NCI-H2107 treated with DMSO at 0.1 percent for 48 hours (cell line): Measurements from ENCODE around the gene NKAIN4.
A peak's percentile ranks its signal among the peaks of the same experiment; 100 is the strongest.

Experiments
- DNase-seq: peaks from one replicate; lab custom pipeline; 2025; ENCODE audit not compliant: unreplicated experiment; lab: John Stamatoyannopoulos, UW

The NKAIN4 gene

DNA sequence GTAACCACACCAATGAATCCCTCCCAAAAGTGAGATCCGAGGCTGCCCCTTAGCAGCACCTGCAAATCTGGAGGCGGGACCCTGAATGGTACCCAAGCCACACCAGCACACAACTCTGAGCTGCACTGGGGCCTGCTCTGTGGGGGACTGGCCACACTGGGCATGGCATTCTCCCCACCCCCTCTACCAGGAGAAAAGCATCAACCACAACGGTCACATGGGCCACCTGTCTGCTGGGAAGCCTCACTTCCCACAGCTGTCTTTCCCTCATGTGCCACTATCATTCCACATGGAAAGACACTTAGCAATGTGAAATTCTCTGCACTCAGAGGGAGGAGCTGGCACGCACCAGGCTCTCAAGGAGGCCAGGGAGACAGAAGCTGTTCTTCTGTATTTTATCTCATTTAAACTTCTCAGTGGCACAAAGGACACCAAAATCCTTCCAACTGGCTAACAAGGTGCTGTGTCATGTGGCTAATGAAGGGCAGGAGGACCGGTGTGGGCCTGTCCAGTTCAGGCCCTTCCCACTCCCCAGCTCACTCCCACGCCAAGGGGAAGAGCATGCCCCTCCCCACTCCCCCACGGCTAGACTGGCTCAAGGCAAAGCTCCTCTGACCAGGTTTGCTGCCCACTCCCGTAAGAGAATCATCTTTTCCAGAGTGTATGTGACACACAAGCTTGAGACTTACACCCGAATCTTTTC lies 57.3 kb downstream of the NKAIN4 start:
- no peak for DNase-seq

DNA sequence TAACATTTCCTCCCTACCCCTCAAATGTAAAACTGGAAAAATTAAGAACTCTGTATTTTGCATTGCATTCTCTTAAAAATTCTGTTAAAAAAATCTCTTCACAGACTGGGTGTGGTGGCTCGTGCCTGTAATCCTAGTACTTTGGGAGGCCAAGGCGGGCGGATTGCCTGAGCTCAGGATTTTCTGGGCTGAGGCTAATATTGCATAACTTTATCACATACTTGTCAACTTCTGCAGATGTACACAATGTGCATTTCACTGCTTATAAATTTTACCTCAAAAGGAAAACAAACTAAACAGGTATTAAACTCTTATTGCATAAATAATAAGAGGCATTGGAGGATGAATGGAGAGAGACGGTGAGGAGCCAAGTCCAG lies 59.5 kb downstream of the NKAIN4 start:
- no peak for DNase-seq

DNA sequence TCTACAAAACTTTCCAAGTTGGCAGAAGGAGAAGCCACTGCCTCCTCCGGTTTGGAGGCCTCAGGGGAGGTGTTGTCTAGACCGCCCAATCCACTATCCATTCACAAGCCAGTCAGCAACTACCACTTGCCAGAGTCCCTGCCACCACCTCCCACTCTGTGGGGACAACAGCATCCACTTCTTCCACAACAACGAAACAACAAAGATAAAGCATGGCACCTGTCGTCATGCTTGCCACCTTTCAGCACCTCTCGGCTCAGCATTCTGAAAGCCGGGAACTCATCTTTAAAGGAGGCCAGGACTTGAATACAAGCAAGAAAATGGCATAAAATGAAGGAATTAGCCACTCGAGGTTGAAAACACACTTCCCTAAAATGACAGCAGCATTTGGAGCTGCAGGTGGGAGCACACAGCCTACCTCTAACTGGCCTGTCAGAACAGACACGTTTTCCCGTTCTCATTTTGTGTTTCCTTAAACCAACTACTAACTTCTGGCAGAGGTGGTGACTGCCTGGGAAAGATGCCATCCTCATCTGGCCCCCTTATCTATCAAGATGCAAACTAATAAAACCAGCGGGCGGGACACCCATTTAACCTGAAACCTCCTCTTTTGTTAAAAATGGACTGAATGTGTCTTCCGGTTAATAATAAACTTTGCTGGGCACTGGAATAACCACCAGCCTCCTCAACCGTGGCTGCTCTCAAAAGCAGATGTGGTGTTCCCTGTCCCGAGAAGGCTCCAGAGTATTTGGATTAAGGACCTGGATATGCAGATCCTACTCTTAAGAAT lies 60.1 kb downstream of the NKAIN4 start:
- DNase-seq, result no peak

DNA sequence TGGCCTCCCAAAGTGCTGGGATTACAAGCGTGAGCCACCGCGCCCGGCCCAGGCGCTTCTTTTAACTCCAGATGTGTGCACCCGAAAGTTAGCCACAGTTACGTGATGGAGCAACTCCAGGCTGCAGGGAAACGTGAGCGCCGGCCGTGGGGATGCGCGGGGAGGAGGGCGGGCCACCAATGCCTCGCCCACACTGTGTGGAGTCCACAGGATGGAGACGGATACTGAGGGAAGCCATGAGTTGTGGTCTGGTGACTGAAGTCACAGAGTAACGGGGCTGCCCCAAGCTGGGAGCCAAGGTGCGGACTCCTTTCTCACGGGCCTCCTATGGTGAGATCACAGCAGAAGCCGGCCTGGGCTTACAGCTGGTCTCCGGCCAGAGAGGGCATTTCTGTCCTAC lies 61.5 kb downstream of the NKAIN4 start:
- DNase-seq, result no peak

DNA sequence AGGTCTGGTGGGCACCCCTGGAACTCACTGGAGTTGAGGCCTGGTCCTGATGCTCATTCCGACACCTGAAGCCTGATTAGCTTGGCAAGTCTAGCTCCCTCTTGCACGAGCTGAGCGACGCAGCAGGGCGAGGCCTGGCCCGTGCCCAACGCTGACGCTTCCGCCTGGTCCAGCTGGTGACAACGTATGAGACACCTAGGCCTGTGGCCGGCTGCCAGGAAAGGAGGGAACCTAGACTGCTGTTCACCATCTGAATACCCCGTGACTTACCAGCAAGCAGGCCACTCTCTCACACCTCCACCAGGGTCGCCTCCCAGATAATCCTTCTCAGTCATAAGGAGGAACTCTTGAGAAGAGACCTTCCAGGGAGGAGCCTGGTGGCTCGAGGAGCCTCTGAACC lies 62.9 kb downstream of the NKAIN4 start:
- peak; percentile 82 for DNase-seq

DNA sequence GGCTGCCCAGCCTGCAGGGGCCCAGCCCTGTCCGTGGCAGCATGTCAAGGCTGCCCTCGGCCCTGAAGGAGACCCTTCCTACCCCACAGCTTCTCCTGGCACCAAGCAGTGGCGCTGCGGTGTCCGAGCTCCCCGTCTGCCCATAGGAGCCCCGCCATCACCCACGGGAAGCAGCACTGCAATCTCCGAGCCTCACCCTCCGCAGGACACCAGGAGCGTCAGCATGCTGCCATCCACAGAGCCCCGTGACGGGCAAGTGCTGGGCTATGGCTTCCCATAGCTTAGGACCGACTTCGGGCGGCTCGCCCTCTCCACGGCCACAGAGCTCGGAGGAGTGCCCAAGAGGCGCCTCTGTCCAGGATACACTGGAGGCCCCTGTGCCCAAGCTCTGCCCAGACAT lies 63.4 kb downstream of the NKAIN4 start:
- no peak for DNase-seq
